Vagina (tissue), 2 donors: ENCODE measurements around the gene ARHGAP4.

ENCODE experiments used
- CTCF ChIP-seq, 3 experiments: fragments of 450-650 bp in 2 of 3; fragments of 200-600 bp in 1 of 3; sonication (generic) in 1 of 3; IDR thresholded peaks; one replicate each; pipeline ENCODE4 v1.5.1; 2017 to 2019; ENCODE audit warnings: antibody characterized with exemption in 3 of 3, mild to moderate bottlenecking in 2 of 3, moderate library complexity in 2 of 3
- POLR2A ChIP-seq, 2 donors: fragments of 450-650 bp; IDR thresholded peaks; one replicate each; pipeline ENCODE4 v1.6.1; 2017; ENCODE audit warnings: antibody characterized with exemption in 2 of 2, mild to moderate bottlenecking in 2 of 2, moderate library complexity in 2 of 2

- no peak for TF ChIP-seq CTCF (IDR thresholded peaks at IDR 0.05)
- no peak for TF ChIP-seq POLR2A (IDR thresholded peaks at IDR 0.05)
Observed at GRCh38 chrX:153938226-153938786, 12.2 kb upstream of the ARHGAP4 start.
